GM18507 (cell line): Measurements from ENCODE around the gene DNAH2.

Experiments
- DNase-seq: peaks from one replicate; pipeline ENCODE4 v3.0.0; 2011; ENCODE audit warnings: low read depth; ENCODE audit not compliant: insufficient read length; ENCODE audit errors: extremely low spot score
- FAIRE-seq: peaks from 2 replicates; lab custom pipeline; 2011; peaks lifted over from hg19 to GRCh38; lab: Jason Lieb, UNC

Gene DNAH2

GRCh38 chr17:7833795-7834541, 116.4 kb downstream of the DNAH2 start, which contains the start of gene KDM6B:
KDM6B (plus strand) TSS chr17:7834217; CDS start chr17:7845555, 11,338 bp downstream.
- FAIRE-seq (peak; percentile 97), DNase-seq (no peak)

GRCh38 chr17:7834542-7834956, 117.0 kb downstream of the DNAH2 start:
- DNase-seq (no peak), FAIRE-seq (peak; percentile 66)

GRCh38 chr17:7834957-7835813, 117.6 kb downstream of the DNAH2 start:
- FAIRE-seq (peak; percentile 99), DNase-seq (no peak)

GRCh38 chr17:7835814-7836595, 118.5 kb downstream of the DNAH2 start:
- FAIRE-seq (no peak), DNase-seq (no peak)

- no peak for DNase-seq
- FAIRE-seq = peak; percentile 88
Measured at GRCh38 chr17:7836596-7837407, 119.3 kb downstream of the DNAH2 start.

- FAIRE-seq = peak; percentile 74
- DNase-seq = no peak
Measured at GRCh38 chr17:7837408-7838088, 120.0 kb downstream of the DNAH2 start.

- FAIRE-seq (no peak), DNase-seq (no peak)
Measured at GRCh38 chr17:7838090-7839075, 120.8 kb downstream of the DNAH2 start.

- no peak for FAIRE-seq
- no peak for DNase-seq
Measured at GRCh38 chr17:7839190-7839875, 121.8 kb downstream of the DNAH2 start.

- DNase-seq = no peak
- FAIRE-seq = no peak
Measured at GRCh38 chr17:7839876-7840261, 122.3 kb downstream of the DNAH2 start.

GRCh38 chr17:7840441-7840840, 122.9 kb downstream of the DNAH2 start:
- FAIRE-seq (no peak), DNase-seq (no peak)

- no peak for FAIRE-seq
- DNase-seq = no peak
Measured at GRCh38 chr17:7840875-7841274, 123.3 kb downstream of the DNAH2 start.

GRCh38 chr17:7841396-7841914, 123.9 kb downstream of the DNAH2 start:
- DNase-seq (no peak), FAIRE-seq (peak; percentile 45)

- DNase-seq = no peak
- no peak for FAIRE-seq
Measured at GRCh38 chr17:7841915-7842379, 124.4 kb downstream of the DNAH2 start.

GRCh38 chr17:7842380-7843256, 125.1 kb downstream of the DNAH2 start:
- DNase-seq (no peak), FAIRE-seq (no peak)

GRCh38 chr17:7843257-7843535, 125.7 kb downstream of the DNAH2 start:
- FAIRE-seq (no peak), DNase-seq (no peak)
